Erythroblast (primary cell): Measurements from ENCODE around the gene B3GLCT.

Experiments used
- DNase-seq, 2 experiments: peaks; one replicate each; lab custom pipeline; 2025; lab: John Stamatoyannopoulos, UW
- GATA1 ChIP-seq: IDR thresholded peaks from 2 replicates; pipeline ENCODE4 v1.6.1; 2011; ENCODE audit warnings: low read depth, mild to moderate bottlenecking, control low read depth, low read length, moderate library complexity
- POLR2A ChIP-seq: IDR thresholded peaks from 2 replicates; pipeline ENCODE4 v1.6.1; 2011; ENCODE audit warnings: mild to moderate bottlenecking, low read length

B3GLCT gene

DNA sequence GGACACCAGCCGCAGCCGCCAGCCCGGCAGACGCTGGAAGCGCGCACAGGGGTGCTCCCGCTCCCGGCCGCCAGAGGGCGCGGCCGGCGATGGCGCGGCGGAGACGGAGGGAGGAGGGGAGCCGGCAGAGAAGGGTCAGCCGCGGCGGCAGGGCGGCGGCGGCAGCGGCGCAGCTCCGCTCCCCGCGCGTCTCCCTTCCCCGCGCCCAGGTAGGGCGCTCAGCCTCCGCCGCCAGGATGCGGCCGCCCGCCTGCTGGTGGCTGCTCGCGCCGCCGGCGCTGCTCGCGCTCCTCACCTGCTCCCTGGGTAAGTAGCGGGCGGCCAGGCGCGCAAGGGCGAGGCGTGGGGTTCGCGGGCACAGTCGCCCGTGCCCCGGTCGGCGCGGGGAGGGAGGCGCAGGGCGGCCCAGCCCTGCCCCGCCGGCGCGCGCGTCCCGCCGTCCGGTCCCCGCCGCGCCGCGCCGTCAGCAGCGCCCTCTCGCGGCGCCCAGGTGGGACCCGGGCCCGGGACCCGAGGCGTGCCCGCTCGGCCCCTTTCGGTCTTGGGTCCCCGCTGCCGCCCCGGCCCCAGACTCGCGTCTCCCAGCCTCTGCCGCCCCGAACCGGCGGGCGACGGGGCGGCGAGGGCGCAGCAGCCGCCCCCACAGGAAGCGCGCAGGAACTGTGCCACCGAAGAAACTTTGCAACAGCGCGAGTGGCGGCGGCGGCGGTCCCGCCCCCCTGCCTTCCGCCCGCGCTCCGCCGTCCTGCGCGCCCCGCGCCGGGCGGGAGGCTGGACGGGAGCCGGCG lies at the start of gene B3GLCT:
Gene B3GLCT (plus strand): TSS at position 127 of the 788 bp plus-strand sequence. CDS start 110 bp downstream, at position 237.
- no peak for TF ChIP-seq GATA1
- peak; percentile 53 for TF ChIP-seq POLR2A
- peak; percentile 84 to 93 for DNase-seq

DNA sequence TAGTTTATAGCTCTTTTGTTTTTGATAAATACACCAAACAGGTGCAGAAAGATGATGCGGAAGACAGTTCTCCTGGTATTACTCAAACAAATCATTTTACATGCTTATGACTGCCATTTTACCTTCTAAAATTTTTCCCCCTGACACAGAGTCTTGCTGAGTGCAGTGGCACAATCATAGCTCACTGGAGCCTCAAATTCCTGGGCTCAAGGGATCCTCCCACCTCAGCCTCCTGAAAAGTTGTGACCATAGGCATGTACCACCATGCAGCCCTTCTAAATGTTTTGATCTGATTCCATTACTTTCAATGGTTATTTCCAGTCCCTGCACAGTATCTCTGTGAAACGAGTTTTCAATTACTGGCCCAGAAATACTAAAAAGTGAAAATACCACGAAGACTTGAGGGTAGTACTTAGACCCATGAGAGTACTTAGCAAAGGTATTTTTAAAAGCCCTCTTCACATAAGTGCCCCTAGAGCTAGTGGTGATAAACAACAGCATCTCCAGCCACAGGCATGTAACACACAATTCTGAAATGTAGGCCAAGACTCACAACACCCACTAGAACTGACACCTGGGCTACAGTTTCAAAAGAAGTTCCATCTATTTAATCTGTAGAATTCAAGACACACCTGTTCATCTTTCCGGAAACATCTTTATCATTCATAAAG lies 49.3 kb upstream of the B3GLCT start:
- DNase-seq: no peak
- TF ChIP-seq GATA1: no peak

DNA sequence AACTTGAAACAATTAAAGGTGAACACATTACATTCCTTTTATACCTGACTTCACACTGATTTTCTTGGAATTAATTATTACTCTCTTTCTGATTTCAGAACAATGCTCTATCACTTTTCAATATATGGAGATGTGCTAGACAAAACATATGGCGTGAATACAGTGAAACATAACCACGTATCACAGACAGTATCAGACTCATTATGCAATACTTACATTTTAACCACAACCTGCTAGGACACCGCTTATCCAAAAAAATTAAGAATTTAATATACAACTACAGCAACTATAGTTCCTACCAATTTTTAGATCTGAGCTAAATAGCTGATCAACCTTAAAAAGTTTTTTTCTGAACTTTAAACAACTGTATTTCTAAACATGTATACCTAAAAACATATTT lies 47.9 kb upstream of the B3GLCT start:
- no peak for TF ChIP-seq POLR2A
- no peak for TF ChIP-seq GATA1

DNA sequence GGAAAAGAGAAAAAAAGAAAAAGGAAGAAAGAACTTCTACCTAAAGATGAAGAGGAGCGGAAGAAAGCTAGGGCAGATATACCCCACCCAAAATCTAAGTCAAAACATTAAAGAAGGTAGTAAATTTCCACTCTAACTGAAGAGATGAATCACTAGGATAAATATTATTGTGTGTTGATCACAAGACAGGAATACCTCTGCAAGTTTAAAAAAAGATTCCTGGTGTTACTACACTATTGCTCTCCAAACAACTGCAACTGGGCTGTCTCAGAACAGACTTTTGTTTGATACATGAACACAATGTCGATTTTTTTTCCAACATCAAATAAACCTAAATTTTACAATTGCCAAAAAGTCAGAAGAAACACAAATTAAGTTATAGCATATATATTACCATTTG lies 44.8 kb upstream of the B3GLCT start:
- TF ChIP-seq GATA1 (no peak), POLR2A (no peak)
- no peak for DNase-seq

More for the DNA sequence above, 47.9 kb upstream of the B3GLCT start:
- DNase-seq: no peak

DNA sequence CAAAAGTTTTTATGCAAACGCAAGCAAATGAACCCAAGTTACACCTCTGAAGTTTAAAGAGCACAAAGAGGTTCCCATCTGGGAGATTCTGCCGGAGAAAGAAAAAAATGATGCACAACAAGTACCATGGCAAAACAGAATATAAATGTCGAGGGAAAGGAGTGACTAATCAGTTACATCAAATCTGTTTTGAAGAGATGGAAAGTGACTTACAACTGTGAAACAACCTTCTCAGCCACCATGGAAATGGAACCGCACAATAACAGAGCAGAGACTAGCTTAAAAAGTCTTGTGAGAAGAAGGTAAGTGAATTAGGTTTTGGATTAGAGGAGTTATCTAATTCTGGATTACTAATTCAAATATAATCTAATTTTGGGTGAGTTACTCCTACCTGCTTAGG lies 40.5 kb upstream of the B3GLCT start:
- DNase-seq: no peak
- TF ChIP-seq GATA1 (no peak), POLR2A (no peak)

DNA sequence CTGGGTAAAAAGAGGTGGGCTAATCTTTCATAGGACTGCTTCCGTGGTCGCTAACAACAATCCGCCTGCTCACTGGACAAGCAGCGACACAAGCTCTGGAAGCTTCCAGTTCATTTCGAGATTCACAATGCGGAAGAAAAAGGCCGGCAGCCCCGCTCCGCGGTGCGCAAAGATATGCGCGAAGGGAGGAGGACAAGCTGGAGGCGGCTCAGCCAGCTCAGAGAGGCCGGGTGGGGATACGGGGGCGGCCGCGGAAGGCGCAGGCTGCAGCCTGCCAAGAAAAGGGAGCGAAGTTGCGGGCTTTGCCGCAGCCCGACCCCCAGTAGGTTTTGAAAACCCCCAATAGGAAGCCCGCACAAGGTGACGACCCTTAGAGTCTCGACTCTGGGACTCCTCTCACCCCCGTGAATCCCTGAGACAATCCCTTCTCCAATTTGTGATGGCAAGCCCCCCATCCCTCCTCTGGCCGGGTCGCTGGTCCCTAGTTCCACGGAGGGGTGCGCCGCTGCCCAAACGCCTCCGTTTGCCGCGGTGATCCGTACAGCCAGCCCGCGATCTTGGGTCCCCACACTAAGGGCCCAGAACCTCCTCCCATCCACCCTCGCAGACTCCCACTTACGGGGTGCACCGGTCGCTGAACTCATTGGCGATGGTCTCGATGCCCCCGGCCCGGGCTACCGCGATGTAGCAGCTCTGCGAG lies 38.8 kb upstream of the B3GLCT start:
- TF ChIP-seq POLR2A (no peak), GATA1 (no peak)

DNA sequence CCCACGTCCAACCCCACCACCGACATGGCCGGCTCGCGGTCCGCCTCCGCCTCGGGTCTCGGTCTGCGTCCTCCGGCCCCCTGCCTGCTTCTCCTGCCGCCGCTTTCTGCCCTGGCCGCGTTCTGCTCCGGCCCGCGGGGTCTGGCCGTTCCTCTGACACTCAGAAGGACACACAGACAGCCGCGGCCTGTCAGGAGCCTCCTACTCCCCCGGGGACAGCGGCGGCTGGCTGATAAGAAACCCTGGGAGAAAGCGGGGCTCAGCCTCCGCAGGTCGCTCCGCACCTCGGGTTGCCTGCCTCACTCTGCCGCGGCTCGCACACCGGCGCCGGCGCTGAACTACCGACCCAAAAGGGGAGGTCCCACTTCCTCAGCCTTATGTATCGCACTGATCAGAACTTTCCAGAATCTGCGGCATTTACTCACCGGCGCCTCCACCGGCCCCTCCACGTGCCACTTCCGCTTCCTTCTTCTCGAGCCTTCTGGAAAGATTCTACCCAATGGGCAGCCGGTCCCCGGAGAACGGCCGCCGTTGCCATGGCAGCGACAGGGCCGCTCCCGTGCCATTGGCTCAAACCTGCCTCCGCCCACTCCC lies 38.1 kb upstream of the B3GLCT start, which contains the start of gene HSPH1:
Gene HSPH1 (minus strand): TSS at position 348 of the 594 bp plus-strand sequence. CDS start 322 bp downstream, at position 26.
- DNase-seq: peak; percentile 98 to 99
- TF ChIP-seq GATA1: no peak
- TF ChIP-seq POLR2A: peak; percentile 63

More for the DNA sequence above, 38.8 kb upstream of the B3GLCT start:
- peak; percentile 75 to 76 for DNase-seq

DNA sequence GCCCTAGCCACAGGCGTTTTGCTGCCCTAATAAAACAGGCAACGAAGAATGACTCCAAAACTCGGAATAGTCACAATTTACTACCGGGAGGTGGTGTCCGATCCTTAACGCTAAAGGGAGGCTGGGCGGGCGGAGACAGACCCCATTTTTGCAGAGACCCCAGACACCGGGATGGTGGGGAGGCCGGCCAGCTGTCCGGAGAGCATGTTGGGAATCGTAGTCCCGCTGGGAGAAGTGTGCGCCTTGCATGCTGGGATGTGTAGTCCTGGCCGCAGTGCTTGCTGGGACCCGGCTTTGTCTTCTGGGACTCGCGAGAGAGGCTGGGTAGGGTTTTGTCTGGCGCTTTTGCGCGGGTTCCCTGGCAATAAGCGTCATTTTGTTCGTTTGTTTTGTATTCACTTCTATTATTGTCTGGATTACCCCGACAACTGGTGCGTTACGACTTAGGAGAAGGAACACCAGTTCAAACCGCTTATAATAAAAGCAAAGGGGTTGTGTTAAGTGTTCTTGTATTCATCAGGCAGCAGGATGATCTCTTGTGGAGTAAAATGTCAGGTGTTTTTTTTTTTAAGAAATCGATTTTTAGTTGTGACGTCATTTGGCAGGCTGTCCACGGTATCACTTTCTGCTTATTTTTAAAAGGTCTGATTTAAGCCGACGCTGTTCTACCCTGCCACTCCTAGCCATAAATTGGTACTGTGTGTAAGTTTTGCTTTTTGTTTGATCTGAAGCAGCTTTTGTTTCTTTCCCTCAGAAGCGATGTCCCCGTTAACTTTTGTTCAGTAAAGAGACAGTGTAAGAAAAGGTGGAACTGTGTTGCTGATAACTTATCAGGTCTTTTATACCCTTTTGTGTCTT lies 37.4 kb upstream of the B3GLCT start:
- no peak for TF ChIP-seq GATA1
- peak; percentile 87 for TF ChIP-seq POLR2A
- peak; percentile 96 to 98 for DNase-seq

DNA sequence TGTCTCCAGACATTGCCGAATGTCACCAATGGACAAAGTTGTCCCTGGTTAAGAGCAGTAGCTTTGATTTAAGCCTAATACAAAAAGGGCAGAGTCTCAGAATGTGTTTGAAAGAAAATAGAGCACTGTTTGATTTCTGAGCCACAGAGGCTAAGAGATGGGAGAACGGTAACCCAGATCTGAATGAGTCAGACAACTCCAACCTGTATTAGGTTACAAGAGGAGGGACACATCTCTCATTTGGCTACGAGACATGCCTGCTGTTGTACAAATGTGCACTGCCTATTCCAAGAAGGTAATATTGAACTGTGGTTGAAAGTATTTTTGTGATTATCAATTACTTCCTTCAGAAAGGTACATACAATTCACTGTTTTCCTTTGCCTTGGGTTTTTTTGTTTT lies 33.2 kb upstream of the B3GLCT start:
- TF ChIP-seq POLR2A: no peak
- TF ChIP-seq GATA1: no peak
- DNase-seq: no peak

DNA sequence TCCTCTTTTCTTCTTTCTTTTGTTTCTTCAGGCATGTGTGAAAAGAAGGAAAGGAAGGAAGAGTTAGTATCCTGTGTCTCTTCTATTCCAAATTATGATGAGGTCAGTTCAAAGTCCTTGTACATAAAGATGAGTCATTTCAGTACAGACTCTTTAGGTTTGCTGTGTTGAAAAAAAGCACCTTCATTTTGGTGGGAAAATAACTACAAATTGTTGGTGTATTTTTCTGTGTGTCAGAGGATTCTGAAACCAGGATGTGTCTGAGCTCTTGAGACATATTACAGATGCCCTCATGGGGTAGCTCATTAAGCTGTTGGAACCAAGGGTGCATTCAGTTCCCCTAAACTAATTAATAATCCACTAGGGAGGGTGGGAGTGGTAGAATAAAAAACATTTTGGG lies 32.3 kb upstream of the B3GLCT start:
- TF ChIP-seq GATA1: no peak
- TF ChIP-seq POLR2A: no peak
- DNase-seq: no peak

DNA sequence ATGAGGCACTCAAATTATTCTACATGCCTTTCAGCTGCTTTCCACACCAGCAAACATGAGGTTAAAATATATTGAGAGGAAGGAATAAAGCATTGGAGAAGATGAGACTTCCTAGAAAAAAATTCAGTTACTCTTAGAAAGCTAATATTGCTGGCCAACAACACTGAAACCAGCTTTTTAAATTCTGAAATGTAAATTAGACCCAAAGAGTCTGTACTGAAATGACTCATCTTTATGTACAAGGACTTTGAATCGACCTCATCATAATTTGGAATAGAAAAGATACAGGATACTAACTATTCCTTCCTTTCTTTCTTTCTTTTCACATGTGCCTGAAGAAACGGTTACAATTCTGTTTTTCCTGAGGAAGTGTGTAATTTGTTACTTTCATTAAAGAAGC lies 31.6 kb upstream of the B3GLCT start:
- TF ChIP-seq POLR2A: no peak
- TF ChIP-seq GATA1: no peak
- no peak for DNase-seq

DNA sequence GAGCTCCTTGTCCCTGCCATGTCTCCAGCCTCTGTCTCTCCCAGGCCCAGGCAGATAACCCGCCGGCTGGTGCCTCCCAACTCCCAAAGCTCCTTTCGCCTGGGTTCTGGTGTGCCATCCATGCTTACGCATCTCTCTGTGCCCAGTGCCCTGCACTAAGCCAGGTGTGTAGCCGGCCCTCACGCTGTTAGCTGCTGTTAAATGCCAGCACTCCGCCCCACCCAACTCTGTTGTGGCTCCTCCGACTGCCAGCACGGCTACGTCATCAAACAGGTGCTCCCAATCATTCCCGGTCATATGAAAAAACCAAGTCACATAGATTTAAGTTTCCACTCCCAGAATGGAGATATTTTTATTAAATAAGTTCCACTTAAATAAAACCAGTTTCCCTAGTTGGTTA lies 31.0 kb upstream of the B3GLCT start:
- DNase-seq: no peak
- no peak for TF ChIP-seq POLR2A
- no peak for TF ChIP-seq GATA1

DNA sequence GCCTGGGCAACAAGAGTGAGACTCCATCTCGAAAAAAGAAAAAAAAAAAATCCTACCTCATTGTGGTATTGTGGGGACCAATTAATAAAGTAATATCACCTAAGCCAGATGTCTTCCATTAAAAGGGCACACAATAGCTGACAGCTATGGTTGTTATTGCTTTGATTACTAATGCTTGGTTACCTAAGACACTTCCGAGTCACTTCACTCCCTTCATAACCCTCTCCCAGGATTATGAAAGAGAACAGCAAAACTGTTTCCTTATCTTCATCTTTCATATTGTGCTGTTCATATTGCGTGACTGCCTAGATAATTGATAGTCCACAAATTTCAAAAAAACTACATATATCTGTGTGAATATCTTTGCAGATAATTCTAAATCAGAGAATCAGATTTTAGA lies 27.8 kb upstream of the B3GLCT start:
- DNase-seq: no peak
- TF ChIP-seq POLR2A: no peak
- no peak for TF ChIP-seq GATA1
